RWPE1 (cell line): ENCODE results near the gene DNAH14.
"Not testable (repeated sequence)": the region's sequence is repeated elsewhere in the genome, so short reads cannot be mapped to it uniquely, and the experiment has no call there.

Experiments used
- CTCF ChIA-PET: fragments of 350-600 bp; sonication (Branson Sonifier 250); formaldehyde crosslinking; extraction: SDS; loops from one replicate; lab custom pipeline; 2021; lab: Yijun Ruan, JAX
- POLR2A ChIA-PET: fragments of 400-600 bp; formaldehyde crosslinking; extraction: SDS; loops from one replicate; lab custom pipeline; 2020; ENCODE audit warnings: antibody characterized with exemption; ENCODE audit not compliant: low non-redundant PET; lab: Yijun Ruan, JAX
- DNase-seq: peaks from one replicate; pipeline ENCODE4 v3.0.0; 2012; ENCODE audit warnings: low spot score
- H3K27ac ChIP-seq: fragments of 450-650 bp; 2 replicates; pipeline ENCODE4 v1.5.1; 2017
- CTCF ChIP-seq: fragments of 450-650 bp; conservative IDR thresholded peaks from 2 replicates; pipeline ENCODE4 v1.5.1; 2017; ENCODE audit warnings: low read depth, mild to moderate bottlenecking

The DNAH14 gene

GRCh38 chr1:225277445-225277844 is 348.0 kb downstream of the DNAH14 start:
- TF ChIP-seq CTCF: no peak
- ChIA-PET CTCF (no interaction called here), POLR2A (no interaction called here)
- H3K27ac ChIP-seq: no peak overlapping the region
- no peak for DNase-seq

GRCh38 chr1:225280563-225280962 is 351.1 kb downstream of the DNAH14 start:
- H3K27ac ChIP-seq: no peak overlapping the region
- TF ChIP-seq CTCF: no peak
- ChIA-PET POLR2A (no interaction called here), CTCF (interaction anchor here (0.6 kb wide), 2 partner anchors 22 to 526 kb away, joined by 3 to 4 read pairs; no protein-coding TSS in a partner anchor)
- DNase-seq: no peak

- ChIA-PET POLR2A (no interaction called here), CTCF (no interaction called here)
- DNase-seq: no peak
- no peak overlapping the region for H3K27ac ChIP-seq
- no peak for TF ChIP-seq CTCF
These were observed 360.8 kb downstream of the DNAH14 start for GRCh38 chr1:225290244-225290643.

- peak; percentile 23 for DNase-seq
- ChIA-PET POLR2A (no interaction called here), CTCF (interaction anchor here (0.6 kb wide), 1 partner anchor 438 kb away, joined by 3 read pairs; no protein-coding TSS in a partner anchor)
- H3K27ac ChIP-seq: no peak overlapping the region
- no peak for TF ChIP-seq CTCF
These were observed 370.1 kb downstream of the DNAH14 start for GRCh38 chr1:225299624-225300023.

- CTCF ChIA-PET: no interaction called here
- no peak for TF ChIP-seq CTCF
These were observed 370.9 kb downstream of the DNAH14 start for GRCh38 chr1:225300381-225300780.

GRCh38 chr1:225304996-225305395 is 375.5 kb downstream of the DNAH14 start:
- no peak for DNase-seq
- H3K27ac ChIP-seq: no peak overlapping the region
- CTCF ChIA-PET: interaction anchor here (0.6 kb wide), 1 partner anchor 182 kb away, joined by 3 read pairs; no protein-coding TSS in a partner anchor
- POLR2A ChIA-PET: no interaction called here
- TF ChIP-seq CTCF: no peak

More at GRCh38 chr1:225300381-225300780, 370.9 kb downstream of the DNAH14 start:
- POLR2A ChIA-PET: no interaction called here
- no peak for DNase-seq
- no peak overlapping the region for H3K27ac ChIP-seq

GRCh38 chr1:225310544-225310943 is 381.1 kb downstream of the DNAH14 start:
- POLR2A ChIA-PET, H3K27ac ChIP-seq, DNase-seq: not testable (repeated sequence)
- CTCF ChIA-PET: interaction anchor here (0.7 kb wide), 1 partner anchor 10 kb away, joined by 4 read pairs; no protein-coding TSS in a partner anchor
